OCI-LY1 (cell line): ENCODE data around the gene RFC2.

Source experiments
- H2AFZ ChIP-seq: fragments of 200-600 bp; sonication (generic), shearing (Covaris generic); 2 replicates; pipeline ENCODE4 v1.6.0; 2014; ENCODE audit warnings: antibody characterized with exemption, mild to moderate bottlenecking, low read length
- H3F3A ChIP-seq: fragments of 200-600 bp; sonication (generic), shearing (Covaris generic); 2 replicates; pipeline ENCODE4 v1.6.0; 2014; ENCODE audit warnings: mild to moderate bottlenecking, antibody characterized with exemption, low read length, moderate library complexity; ENCODE audit not compliant: insufficient read depth
- H3K27ac ChIP-seq: fragments of 200-600 bp; sonication (generic); 2 replicates; pipeline ENCODE4 v1.5.1; 2014; ENCODE audit warnings: low read length, mixed run types, mild to moderate bottlenecking, low read depth; ENCODE audit not compliant: poor library complexity, severe bottlenecking
- H3K27me3 ChIP-seq: fragments of 200-600 bp; sonication (generic); 2 replicates; pipeline ENCODE4 v1.6.0; 2014; ENCODE audit warnings: antibody characterized with exemption, mild to moderate bottlenecking, low read length, moderate library complexity; ENCODE audit not compliant: insufficient read depth
- H3K36me3 ChIP-seq: fragments of 200-600 bp; sonication (generic); 2 replicates; pipeline ENCODE4 v1.6.1; 2014; ENCODE audit warnings: mild to moderate bottlenecking, antibody characterized with exemption, low read length, moderate library complexity, mixed read lengths; ENCODE audit not compliant: insufficient read depth
- H3K4me1 ChIP-seq: fragments of 200-600 bp; sonication (generic); 2 replicates; pipeline ENCODE4 v1.5.1; 2014; ENCODE audit warnings: mild to moderate bottlenecking, low read length, moderate library complexity; ENCODE audit not compliant: insufficient read depth, severe bottlenecking
- H3K4me2 ChIP-seq: fragments of 200-600 bp; sonication (generic), shearing (Covaris generic); 2 replicates; pipeline ENCODE4 v1.6.1; 2014; ENCODE audit warnings: low read length
- H3K4me3 ChIP-seq: fragments of 200-600 bp; sonication (generic); 2 replicates; pipeline ENCODE4 v1.5.1; 2014; ENCODE audit warnings: low read length, low read depth, mild to moderate bottlenecking, mixed read lengths; ENCODE audit not compliant: poor library complexity, severe bottlenecking
- H3K79me2 ChIP-seq: fragments of 200-600 bp; shearing (Covaris generic); 2 replicates; pipeline ENCODE4 v1.6.1; 2016; ENCODE audit warnings: mixed run types, low read length, mixed read lengths; ENCODE audit not compliant: insufficient read depth
- H3K9ac ChIP-seq: fragments of 200-600 bp; sonication (generic), shearing (Covaris generic); 2 replicates; pipeline ENCODE4 v1.6.1; 2014; ENCODE audit warnings: mild to moderate bottlenecking, low read length, mixed read lengths
- H3K9me2 ChIP-seq: fragments of 200-600 bp; sonication (generic), shearing (Covaris generic); 2 replicates; pipeline ENCODE4 v1.6.1; 2014; ENCODE audit warnings: low read depth, mild to moderate bottlenecking, low read length, mixed read lengths
- H3K9me3 ChIP-seq: fragments of 200-600 bp; shearing (Covaris generic); 2 replicates; pipeline ENCODE4 v1.6.1; 2014; ENCODE audit warnings: low read length, mixed read lengths
- H4K20me1 ChIP-seq: fragments of 200-600 bp; sonication (generic), shearing (Covaris generic); 2 replicates; pipeline ENCODE4 v1.6.0; 2016; ENCODE audit warnings: mild to moderate bottlenecking, low read length; ENCODE audit not compliant: insufficient read depth
- EZH2 ChIP-seq: fragments of 200-600 bp; sonication (generic), shearing (Covaris generic); IDR thresholded peaks from 2 replicates; pipeline ENCODE4 v1.8.0; 2017; ENCODE audit warnings: borderline replicate concordance, mixed run types, mild to moderate bottlenecking, antibody characterized with exemption, low read length, moderate library complexity, mixed read lengths
- TF ChIP-seq, protein P1 (sequence below): fragments of 200-600 bp; sonication (generic), shearing (Covaris generic); IDR thresholded peaks from 2 replicates; pipeline ENCODE4 v1.5.1; 2017; ENCODE audit warnings: mild to moderate bottlenecking, antibody characterized with exemption, low read length, moderate library complexity, mixed read lengths

RFC2 gene

GRCh38 chr7:74220229-74220628 is 34.0 kb downstream of the RFC2 start:
- Histone ChIP-seq H3K4me1 (peaks cover 28% of the 10 kb centered on the region), H3K4me3 (no peak overlapping the region), H3K27me3 (no peaks in the 10 kb centered on the region), H3K79me2 (no peaks in the 10 kb centered on the region), H3K9me3 (no peaks in the 10 kb centered on the region), H2AFZ (no peak overlapping the region), H3K9ac (no peak overlapping the region), H3K4me2 (no peak overlapping the region), H3K9me2 (no peaks in the 10 kb centered on the region), H4K20me1 (no peaks in the 10 kb centered on the region), H3K27ac (no peak overlapping the region), H3K36me3 (peaks cover 24% of the 10 kb centered on the region), H3F3A (no peaks in the 10 kb centered on the region)
- no peak for TF ChIP-seq EZH2
- TF ChIP-seq, protein P1, sequence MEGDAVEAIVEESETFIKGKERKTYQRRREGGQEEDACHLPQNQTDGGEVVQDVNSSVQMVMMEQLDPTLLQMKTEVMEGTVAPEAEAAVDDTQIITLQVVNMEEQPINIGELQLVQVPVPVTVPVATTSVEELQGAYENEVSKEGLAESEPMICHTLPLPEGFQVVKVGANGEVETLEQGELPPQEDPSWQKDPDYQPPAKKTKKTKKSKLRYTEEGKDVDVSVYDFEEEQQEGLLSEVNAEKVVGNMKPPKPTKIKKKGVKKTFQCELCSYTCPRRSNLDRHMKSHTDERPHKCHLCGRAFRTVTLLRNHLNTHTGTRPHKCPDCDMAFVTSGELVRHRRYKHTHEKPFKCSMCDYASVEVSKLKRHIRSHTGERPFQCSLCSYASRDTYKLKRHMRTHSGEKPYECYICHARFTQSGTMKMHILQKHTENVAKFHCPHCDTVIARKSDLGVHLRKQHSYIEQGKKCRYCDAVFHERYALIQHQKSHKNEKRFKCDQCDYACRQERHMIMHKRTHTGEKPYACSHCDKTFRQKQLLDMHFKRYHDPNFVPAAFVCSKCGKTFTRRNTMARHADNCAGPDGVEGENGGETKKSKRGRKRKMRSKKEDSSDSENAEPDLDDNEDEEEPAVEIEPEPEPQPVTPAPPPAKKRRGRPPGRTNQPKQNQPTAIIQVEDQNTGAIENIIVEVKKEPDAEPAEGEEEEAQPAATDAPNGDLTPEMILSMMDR = no peak

- no peaks in the 10 kb centered on the region for H3K9me2 ChIP-seq
- H3K79me2 ChIP-seq = no peaks in the 10 kb centered on the region
- H3K27ac ChIP-seq = no peak overlapping the region
- no peak overlapping the region for H3K4me2 ChIP-seq
- no peak overlapping the region for H3K4me3 ChIP-seq
- no peaks in the 10 kb centered on the region for H3K27me3 ChIP-seq
- no peaks in the 10 kb centered on the region for H4K20me1 ChIP-seq
- no peaks in the 10 kb centered on the region for H3F3A ChIP-seq
- H3K4me1 ChIP-seq = peaks cover 32% of the 10 kb centered on the region
- peaks cover 16% of the 10 kb centered on the region for H3K36me3 ChIP-seq
- no peak overlapping the region for H2AFZ ChIP-seq
- H3K9ac ChIP-seq = no peak overlapping the region
- TF ChIP-seq EZH2 = no peak
- TF ChIP-seq, protein P1 = no peak
- no peaks in the 10 kb centered on the region for H3K9me3 ChIP-seq
These were observed 34.8 kb downstream of the RFC2 start for GRCh38 chr7:74219416-74219815.

DNA sequence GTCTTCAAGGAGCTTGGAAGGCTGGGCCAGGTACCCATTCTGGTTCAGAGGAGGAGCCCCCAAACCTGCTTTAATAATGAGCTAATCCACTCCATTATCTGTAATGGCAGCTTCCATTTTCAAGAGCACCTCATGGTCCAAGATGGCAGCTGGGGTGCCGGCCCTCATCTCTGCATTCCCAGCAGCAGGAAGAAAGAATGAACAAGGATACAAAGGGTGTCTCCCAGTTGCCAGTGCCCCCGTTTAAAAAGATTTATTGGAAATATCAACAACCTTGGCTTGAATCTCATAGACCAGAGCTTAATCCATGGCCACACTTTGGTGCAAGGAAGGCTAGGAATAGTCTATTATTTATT is 35.9 kb downstream of the RFC2 start:
- H3K27ac ChIP-seq = no peak overlapping the region

More for the DNA sequence above, 35.9 kb downstream of the RFC2 start:
- H2AFZ ChIP-seq = no peak overlapping the region
- no peaks in the 10 kb centered on the region for H4K20me1 ChIP-seq
- no peaks in the 10 kb centered on the region for H3F3A ChIP-seq
- no peaks in the 10 kb centered on the region for H3K9me3 ChIP-seq
- no peak overlapping the region for H3K9ac ChIP-seq
- no peaks in the 10 kb centered on the region for H3K9me2 ChIP-seq
- no peaks in the 10 kb centered on the region for H3K79me2 ChIP-seq
- H3K36me3 ChIP-seq = peaks cover 9% of the 10 kb centered on the region; the same call in 1 of the 2 replicates
- TF ChIP-seq EZH2 = no peak
- TF ChIP-seq, protein P1 = no peak
- no peaks in the 10 kb centered on the region for H3K27me3 ChIP-seq
- H3K4me3 ChIP-seq = no peak overlapping the region
- H3K4me1 ChIP-seq = peaks cover 32% of the 10 kb centered on the region
- H3K4me2 ChIP-seq = no peak overlapping the region
